BJ (cell line): ENCODE measurements around the gene PPP1R8. TPM values are rescaled to one million over a fixed set of nuclear protein-coding genes. Genes with fewer than 3 reads are reported as not detected.
"Not testable (repeated sequence)": the region's sequence is repeated elsewhere in the genome, so short reads cannot be mapped to it uniquely, and the experiment has no call there.

ENCODE experiments used
- CTCF ChIA-PET: fragments of 350-600 bp; formaldehyde crosslinking; extraction: SDS; loops from one replicate; lab custom pipeline; 2021; ENCODE audit warnings: antibody characterized with exemption, inconsistent platforms; lab: Yijun Ruan, JAX
- POLR2A ChIA-PET: fragments of 300-600 bp; sonication (Branson Sonifier 250); formaldehyde crosslinking; extraction: SDS; loops from one replicate; lab custom pipeline; 2021; ENCODE audit warnings: antibody characterized with exemption; lab: Charles Lee
- DNase-seq: peaks from one replicate; pipeline ENCODE4 v3.0.0-alpha.2; 2011; ENCODE audit warnings: low read depth
- H3K27me3 ChIP-seq: 2 replicates; pipeline ENCODE4 v1.6.0; 2011; ENCODE audit warnings: low read length; ENCODE audit not compliant: control insufficient read depth, insufficient read depth
- H3K36me3 ChIP-seq: 2 replicates; pipeline ENCODE4 v1.5.1; 2011; ENCODE audit warnings: low read length; ENCODE audit not compliant: control insufficient read depth, insufficient read depth
- H3K4me3 ChIP-seq: 2 replicates; pipeline ENCODE4 v1.5.1; 2011; ENCODE audit warnings: low read depth, mild to moderate bottlenecking, control low read depth, low read length
- CTCF ChIP-seq: IDR thresholded peaks from 2 replicates; pipeline ENCODE4 v1.5.1; 2011; ENCODE audit warnings: low read depth, mild to moderate bottlenecking, control low read depth, inconsistent platforms, low read length, moderate library complexity; ENCODE audit not compliant: insufficient read depth
- polyA plus RNA-seq: library from polyadenylated mRNA; depleted of rRNA; stranded (reverse); fragments of >200 nt; gene quantifications from 2 replicates; pipeline ENCODE4 v1.2.3, GENCODE V29; 2011

Gene PPP1R8
- polyA plus RNA-seq, 1 experiment = 54.7 TPM

GRCh38 chr1:27789540-27790041 lies 41.0 kb upstream of the PPP1R8 start:
- Histone ChIP-seq H3K36me3 (peaks cover 6% of the 10 kb centered on the region), H3K4me3 (no peak overlapping the region), H3K27me3 (no peaks in the 10 kb centered on the region)
- ChIA-PET POLR2A (no interaction called here), CTCF (interaction anchor here (0.7 to 1.4 kb wide), 3 partner anchors 13 to 120 kb away, joined by 3 to 4 read pairs (median 3); no protein-coding TSS in a partner anchor)
- DNase-seq = no peak
- no peak for TF ChIP-seq CTCF

- H3K27me3 ChIP-seq, H3K36me3 ChIP-seq, POLR2A ChIA-PET, DNase-seq, H3K4me3 ChIP-seq: not testable (repeated sequence)
- CTCF ChIA-PET = interaction anchor here (0.6 to 1.4 kb wide), 3 partner anchors 14 to 432 kb away, joined by 3 to 4 read pairs (median 3); no protein-coding TSS in a partner anchor
These were observed 40.3 kb upstream of the PPP1R8 start for GRCh38 chr1:27790270-27790669.

- H3K4me3 ChIP-seq = no peak overlapping the region
- no peak for DNase-seq
- no peak for TF ChIP-seq CTCF
- peaks cover 12% of the 10 kb centered on the region for H3K36me3 ChIP-seq
- H3K27me3 ChIP-seq = no peaks in the 10 kb centered on the region
- POLR2A ChIA-PET = no interaction called here
- CTCF ChIA-PET = no interaction called here
These were observed 35.0 kb upstream of the PPP1R8 start for GRCh38 chr1:27795601-27796000.

GRCh38 chr1:27804791-27805190 lies 25.8 kb upstream of the PPP1R8 start:
- Histone ChIP-seq H3K4me3 (no peak overlapping the region), H3K27me3 (no peaks in the 10 kb centered on the region), H3K36me3 (peaks cover 8% of the 10 kb centered on the region)
- DNase-seq = no peak
- no peak for TF ChIP-seq CTCF
- ChIA-PET CTCF (no interaction called here), POLR2A (no interaction called here)

- Histone ChIP-seq H3K27me3 (no peaks in the 10 kb centered on the region), H3K4me3 (no peak overlapping the region), H3K36me3 (peaks cover 6% of the 10 kb centered on the region)
- ChIA-PET POLR2A (no interaction called here), CTCF (no interaction called here)
- no peak for TF ChIP-seq CTCF
- DNase-seq = no peak
These were observed 23.8 kb upstream of the PPP1R8 start for GRCh38 chr1:27806758-27807157.

- ChIA-PET POLR2A (no interaction called here), CTCF (no interaction called here)
- Histone ChIP-seq H3K36me3 (peaks cover 3% of the 10 kb centered on the region), H3K27me3 (no peaks in the 10 kb centered on the region), H3K4me3 (no peak overlapping the region)
- no peak for DNase-seq
- TF ChIP-seq CTCF = no peak
These were observed 23.2 kb upstream of the PPP1R8 start for GRCh38 chr1:27807385-27807784.

GRCh38 chr1:27808131-27808530 lies 22.5 kb upstream of the PPP1R8 start:
- CTCF ChIA-PET, DNase-seq, H3K36me3 ChIP-seq, H3K27me3 ChIP-seq, H3K4me3 ChIP-seq: not testable (repeated sequence)
- POLR2A ChIA-PET = interaction anchor here (0.6 kb wide), 1 partner anchor 33 kb away, joined by 3 read pairs; no protein-coding TSS in a partner anchor
